Muscle of arm (tissue), 12 donors: ENCODE measurements around the gene CCDC188. TPM values are rescaled to one million over a fixed set of nuclear protein-coding genes. Genes with fewer than 3 reads are reported as not detected.
"Not testable (repeated sequence)": the region's sequence is repeated elsewhere in the genome, so short reads cannot be mapped to it uniquely, and the experiment has no call there.

Experiments
- DNase-seq: peaks from one replicate; pipeline ENCODE4 v3.0.0-alpha.2; 2013
- polyA plus RNA-seq, 12 donors: library from polyadenylated mRNA; unstranded; fragments of 120-200 nt; gene quantifications; one replicate each; pipeline ENCODE4 v1.2.1, GENCODE V29; 2013; ENCODE audit not compliant: insufficient read length in 12 of 12

CCDC188 gene
- polyA plus RNA-seq, 12 donors = 0.52 to 2.4 (median 1.2) TPM; not detected in 2

GRCh38 chr22:20171288-20172140 lies 20.7 kb upstream of the CCDC188 start:
- DNase-seq = no peak

- DNase-seq = no peak
These were observed 19.3 kb upstream of the CCDC188 start for GRCh38 chr22:20170170-20170569.

- DNase-seq = no peak
These were observed 18.5 kb upstream of the CCDC188 start for GRCh38 chr22:20169253-20169822.

GRCh38 chr22:20167643-20168322 lies 16.9 kb upstream of the CCDC188 start:
- DNase-seq = no peak

- no peak for DNase-seq
These were observed 15.8 kb upstream of the CCDC188 start for GRCh38 chr22:20166703-20167102.

GRCh38 chr22:20165913-20166312 lies 15.1 kb upstream of the CCDC188 start:
- DNase-seq = no peak

- no peak for DNase-seq
These were observed 14.6 kb upstream of the CCDC188 start for GRCh38 chr22:20165421-20165820.

- DNase-seq = no peak
These were observed 14.0 kb upstream of the CCDC188 start for GRCh38 chr22:20164863-20165262.

- no peak for DNase-seq
These were observed 9.2 kb upstream of the CCDC188 start for GRCh38 chr22:20160041-20160440.

- not testable (repeated sequence) for DNase-seq
These were observed 8.7 kb upstream of the CCDC188 start for GRCh38 chr22:20159531-20159930.

GRCh38 chr22:20159076-20159475 lies 8.2 kb upstream of the CCDC188 start:
- no peak for DNase-seq

GRCh38 chr22:20158391-20159036 lies 7.7 kb upstream of the CCDC188 start:
- DNase-seq = no peak

- DNase-seq = no peak
These were observed 6.8 kb upstream of the CCDC188 start for GRCh38 chr22:20157430-20158183.

- peak; percentile 86 for DNase-seq
These were observed 6.0 kb upstream of the CCDC188 start for GRCh38 chr22:20156611-20157429.

GRCh38 chr22:20156042-20156389 lies 5.2 kb upstream of the CCDC188 start:
- no peak for DNase-seq

GRCh38 chr22:20155330-20156041 lies 4.6 kb upstream of the CCDC188 start:
- peak; percentile 30 for DNase-seq

- DNase-seq = no peak
These were observed 3.8 kb upstream of the CCDC188 start for GRCh38 chr22:20154602-20155187.

- no peak for DNase-seq
These were observed 3.1 kb upstream of the CCDC188 start for GRCh38 chr22:20153945-20154344.

- no peak for DNase-seq
These were observed 1.6 kb upstream of the CCDC188 start for GRCh38 chr22:20152464-20152890.

- DNase-seq = no peak
These were observed 377 bp upstream of the CCDC188 start for GRCh38 chr22:20151276-20151588.
